H1 (cell line): Measurements from ENCODE around the gene COL5A2. TPM values are rescaled to one million over a fixed set of nuclear protein-coding genes. Genes with fewer than 3 reads are reported as not detected.

ENCODE experiments used
- CTCF ChIA-PET: fragments of 300-600 bp; sonication (Branson Sonifier 250); formaldehyde crosslinking; loops from one replicate; lab custom pipeline; 2021; ENCODE audit not compliant: partially characterized antibody; lab: Charles Lee
- POLR2A ChIA-PET: fragments of 300-600 bp; sonication (Branson Sonifier 250); formaldehyde crosslinking; loops from one replicate; lab custom pipeline; 2021; ENCODE audit warnings: inconsistent platforms; ENCODE audit not compliant: partially characterized antibody; lab: Charles Lee
- DNase-seq, 2 experiments: peaks; one replicate each; pipeline versions ENCODE4 v3.0.0 to v3.0.0-alpha.2; 2010 to 2022; ENCODE audit warnings: low spot score in 2 of 2, low read depth in 1 of 2, mixed read lengths in 1 of 2
- FAIRE-seq: peaks from 2 replicates; lab custom pipeline; 2011; peaks lifted over from hg19 to GRCh38; lab: Jason Lieb, UNC
- H2AFZ ChIP-seq: 2 replicates; pipeline ENCODE4 v1.8.1; 2012; ENCODE audit warnings: low read length, inconsistent platforms
- H2AK5ac ChIP-seq: 2 replicates; pipeline ENCODE4 v1.6.1; 2013; ENCODE audit warnings: low read depth, low read length
- H2BK120ac ChIP-seq: replicated peaks from 2 replicates; pipeline ENCODE3; 2013; ENCODE audit warnings: low read depth, low read length, inconsistent platforms
- H2BK12ac ChIP-seq: 2 replicates; pipeline ENCODE4 v1.6.1; 2013; ENCODE audit warnings: low read depth, low read length
- H2BK15ac ChIP-seq: 2 replicates; pipeline ENCODE4 v1.6.1; 2013; ENCODE audit warnings: low read length
- H2BK20ac ChIP-seq: 2 replicates; pipeline ENCODE4 v1.6.1; 2013; ENCODE audit warnings: low read length
- H2BK5ac ChIP-seq: 2 replicates; pipeline ENCODE4 v1.6.1; 2013; ENCODE audit warnings: low read depth, low read length
- H3K14ac ChIP-seq: 2 replicates; pipeline ENCODE4 v1.6.1; 2013; ENCODE audit warnings: inconsistent platforms; ENCODE audit not compliant: insufficient read length
- H3K18ac ChIP-seq: 2 replicates; pipeline ENCODE4 v1.6.1; 2013; ENCODE audit warnings: low read length; ENCODE audit errors: extremely low read depth
- H3K23ac ChIP-seq: 2 replicates; pipeline ENCODE4 v1.6.1; 2013; ENCODE audit warnings: inconsistent platforms; ENCODE audit not compliant: insufficient read length
- H3K23me2 ChIP-seq: 2 replicates; pipeline ENCODE4 v1.6.1; 2013; ENCODE audit warnings: low read depth, low read length
- H3K27ac ChIP-seq: 2 replicates; pipeline ENCODE4 v1.6.1; 2011; ENCODE audit warnings: low read depth, low read length, inconsistent platforms
- H3K27me3 ChIP-seq, 4 experiments: replicated peaks in 1 of 4; 1 replicate in 1 of 4; 2 replicates in 3 of 4; pipeline versions ENCODE4 v1.6.1 to v1.8.1; 2011 to 2013; ENCODE audit warnings: low read length in 3 of 4, mild to moderate bottlenecking in 3 of 4, inconsistent platforms in 2 of 4, mixed read lengths in 2 of 4, moderate library complexity in 1 of 4; ENCODE audit not compliant: control insufficient read depth in 3 of 4, insufficient read depth in 3 of 4; ENCODE audit errors: extremely low read depth in 1 of 4
- H3K36me3 ChIP-seq, 4 experiments: 2 replicates each; pipeline versions ENCODE4 v1.6.1 to v1.8.1; 2011 to 2013; ENCODE audit warnings: mild to moderate bottlenecking in 4 of 4, low read length in 3 of 4, moderate library complexity in 2 of 4, control low read depth in 1 of 4, inconsistent platforms in 1 of 4; ENCODE audit not compliant: insufficient read depth in 4 of 4, control insufficient read depth in 2 of 4
- H3K4ac ChIP-seq: replicated peaks from 2 replicates; pipeline ENCODE3; 2013; ENCODE audit warnings: low read length, low read depth, mixed read lengths, inconsistent platforms; ENCODE audit not compliant: insufficient read length
- H3K4me1 ChIP-seq, 4 experiments: replicated peaks in 1 of 4; 1 replicate in 1 of 4; 2 replicates in 3 of 4; pipeline versions ENCODE4 v1.6.1 to v1.8.1; 2011 to 2013; ENCODE audit warnings: low read length in 3 of 4, inconsistent platforms in 2 of 4, mixed read lengths in 1 of 4; ENCODE audit not compliant: insufficient read depth in 4 of 4, control insufficient read depth in 3 of 4
- H3K4me2 ChIP-seq, 2 experiments: 2 replicates each; pipeline versions ENCODE4 v1.6.1 to v1.8.1; 2011 to 2013; ENCODE audit warnings: low read depth in 2 of 2, low read length in 2 of 2, control low read depth in 1 of 2, inconsistent platforms in 1 of 2, mild to moderate bottlenecking in 1 of 2; ENCODE audit not compliant: insufficient read depth in 1 of 2
- H3K4me3 ChIP-seq, 4 experiments: fragments of 200-600, 300-600 bp in 1 of 4; sonication (generic), shearing (Covaris generic), sonication (Bioruptor Twin) in 1 of 4; 2 replicates each; pipeline versions ENCODE4 v1.5.1 to v1.8.1; 2011 to 2016; ENCODE audit warnings: low read length in 4 of 4, low read depth in 3 of 4, control low read depth in 2 of 4, inconsistent platforms in 2 of 4, mild to moderate bottlenecking in 2 of 4, mixed read lengths in 1 of 4, moderate library complexity in 1 of 4; ENCODE audit not compliant: insufficient read depth in 2 of 4; ENCODE audit errors: extremely low read depth in 1 of 4
- H3K56ac ChIP-seq: replicated peaks from 2 replicates; pipeline ENCODE3; 2013; ENCODE audit warnings: low read depth, mild to moderate bottlenecking, mixed read lengths, low read length, inconsistent platforms; ENCODE audit not compliant: insufficient read length
- H3K79me1 ChIP-seq: 2 replicates; pipeline ENCODE4 v1.6.1; 2013; ENCODE audit warnings: low read depth, low read length, control low read depth
- H3K79me2 ChIP-seq, 2 experiments: 2 replicates each; pipeline versions ENCODE4 v1.6.1 to v1.8.1; 2012 to 2013; ENCODE audit warnings: low read length in 2 of 2, mild to moderate bottlenecking in 2 of 2, inconsistent platforms in 1 of 2; ENCODE audit not compliant: insufficient read depth in 2 of 2, control insufficient read depth in 1 of 2
- H3K9ac ChIP-seq, 4 experiments: replicated peaks in 1 of 4; 1 replicate in 1 of 4; 2 replicates in 3 of 4; pipeline versions ENCODE4 v1.6.1 to v1.8.1; 2011 to 2013; ENCODE audit warnings: low read depth in 3 of 4, low read length in 3 of 4, control low read depth in 2 of 4, mild to moderate bottlenecking in 2 of 4, moderate library complexity in 2 of 4, inconsistent platforms in 1 of 4; ENCODE audit errors: extremely low read depth in 1 of 4
- H3K9me3 ChIP-seq, 2 experiments: 2 replicates each; pipeline versions ENCODE4 v1.6.1 to v1.8.1; 2012 to 2013; ENCODE audit warnings: mild to moderate bottlenecking in 2 of 2, moderate library complexity in 2 of 2, control low read depth in 1 of 2, inconsistent platforms in 1 of 2, low read depth in 1 of 2, low read length in 1 of 2, mixed read lengths in 1 of 2; ENCODE audit not compliant: insufficient read depth in 2 of 2
- H4K20me1 ChIP-seq, 2 experiments: replicated peaks in 1 of 2; 2 replicates each; pipeline versions ENCODE3 to v1.8.1; 2011 to 2013; ENCODE audit warnings: inconsistent platforms in 2 of 2, low read length in 2 of 2, mild to moderate bottlenecking in 1 of 2; ENCODE audit not compliant: insufficient read depth in 2 of 2, control insufficient read depth in 1 of 2
- H4K5ac ChIP-seq: 2 replicates; pipeline ENCODE4 v1.6.1; 2013; ENCODE audit warnings: low read length, low read depth, mixed read lengths, inconsistent platforms; ENCODE audit not compliant: insufficient read length
- H4K8ac ChIP-seq: 2 replicates; pipeline ENCODE4 v1.8.0; 2013; ENCODE audit warnings: mild to moderate bottlenecking, moderate library complexity, low read length, inconsistent platforms; ENCODE audit not compliant: insufficient read depth; ENCODE audit errors: extremely low read depth
- H4K91ac ChIP-seq: replicated peaks from 2 replicates; pipeline ENCODE3; 2013; ENCODE audit warnings: low read length, mixed read lengths, inconsistent platforms; ENCODE audit not compliant: insufficient read length
- WGBS, 2 experiments: shearing (Covaris generic) in 1 of 2; methylation state at CpG; one replicate each; pipeline versions ENCODE4 v1.1.6 to v1.1.7; 2013 to 2015; ENCODE audit warnings: low lambda C conversion rate in 2 of 2, mixed read lengths in 2 of 2, inconsistent platforms in 1 of 2, low coverage in 1 of 2, missing lambda C conversion rate in 1 of 2; ENCODE audit not compliant: insufficient replicate concordance in 2 of 2, insufficient coverage in 1 of 2, insufficient read length in 1 of 2; ENCODE audit errors: extremely low coverage in 1 of 2, missing lambda C conversion rate in 1 of 2; 5-methylcytosine and 5-hydroxymethylcytosine counted together
- polyA plus RNA-seq, 7 experiments: library from polyadenylated mRNA; depleted of rRNA in 3 of 7; stranded (reverse) in 5 of 7; unstranded in 2 of 7; fragments of >200 nt in 5 of 7; fragments of 200-250 nt in 2 of 7; gene quantifications; 1 replicate in 5 of 7; 2 replicates in 1 of 7; 4 replicates in 1 of 7; pipeline versions ENCODE4 v1.2.1 to v1.2.3, GENCODE V29; 2011 to 2013; ENCODE audit warnings: missing spikeins in 2 of 7, mixed read lengths in 2 of 7
- total RNA-seq: library from RNA; stranded (reverse); fragmentation: NEBNext Ultra II Directional; extraction: Animal tissue kit (Norgen Biotek cat#: 25700); gene quantifications from 2 replicates; pipeline ENCODE4 v1.2.1, GENCODE V29; 2021
- TF ChIP-seq, protein P1 (sequence below), 3 experiments: IDR thresholded peaks; 1 replicate in 2 of 3; 2 replicates in 1 of 3; pipeline versions ENCODE4 v1.5.1 to v1.6.1; 2011; ENCODE audit warnings: low read length in 3 of 3, mild to moderate bottlenecking in 3 of 3, inconsistent platforms in 2 of 3, low read depth in 1 of 3, moderate library complexity in 1 of 3; ENCODE audit not compliant: insufficient read depth in 1 of 3; ENCODE audit errors: control extremely low read depth in 1 of 3

The COL5A2 gene
- total and polyA plus RNA-seq, 2 of the 8 experiments (the other 6 are each of a cell fraction or from before 2014, with no cell fraction given), result 4.7 to 24.2 TPM

DNA sequence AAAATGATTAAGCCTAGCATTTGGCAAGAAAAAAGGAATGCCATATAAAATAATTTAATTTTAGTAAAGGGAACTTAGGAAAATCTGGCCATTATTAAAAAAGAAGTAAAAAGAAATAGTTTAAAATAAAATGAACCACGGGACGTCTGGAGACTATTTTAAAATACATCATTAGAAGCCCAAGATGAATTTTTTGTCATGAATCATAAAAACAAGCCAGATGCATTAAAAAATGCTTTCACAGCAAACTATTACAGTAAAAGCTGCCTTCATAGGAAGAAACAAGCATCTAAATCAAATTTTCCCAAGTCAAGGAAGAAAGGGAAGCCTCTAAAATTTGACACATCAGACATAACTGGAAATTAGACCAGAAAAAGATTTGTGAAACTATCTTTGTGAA lies 33.0 kb downstream of the COL5A2 start:
- H2BK15ac ChIP-seq, result no peak overlapping the region
- no peaks in the 10 kb centered on the region for H4K20me1 ChIP-seq
- H3K56ac ChIP-seq, result no peak overlapping the region
- no peak overlapping the region for H2BK12ac ChIP-seq
- no peak overlapping the region for H4K8ac ChIP-seq
- ChIA-PET CTCF (no interaction called here), POLR2A (no interaction called here)
- H2BK20ac ChIP-seq, result no peak overlapping the region
- no peak overlapping the region for H3K4ac ChIP-seq
- H3K23ac ChIP-seq, result no peak overlapping the region
- H3K27ac ChIP-seq, result no peak overlapping the region
- H3K79me2 ChIP-seq, result no peaks in the 10 kb centered on the region
- H3K14ac ChIP-seq, result no peak overlapping the region
- H2AK5ac ChIP-seq, result no peak overlapping the region
- no peaks in the 10 kb centered on the region for H3K36me3 ChIP-seq
- FAIRE-seq (no peak), DNase-seq (no peak)
- no peaks in the 10 kb centered on the region for H3K27me3 ChIP-seq
- H2BK120ac ChIP-seq, result no peak overlapping the region
- no peaks in the 10 kb centered on the region for H3K9me3 ChIP-seq
- no peak overlapping the region for H4K91ac ChIP-seq
- no peak overlapping the region for H3K9ac ChIP-seq
- no peak overlapping the region for H2AFZ ChIP-seq
- H3K4me3 ChIP-seq, result no peak overlapping the region
- H3K4me1 ChIP-seq, result peaks cover 0 to 2% (median 0%) of the 10 kb centered on the region in 4 experiments; a peak in 1 of 7 replicates
- no peaks in the 10 kb centered on the region for H3K79me1 ChIP-seq
- no peak overlapping the region for H4K5ac ChIP-seq
- TF ChIP-seq, protein P1, sequence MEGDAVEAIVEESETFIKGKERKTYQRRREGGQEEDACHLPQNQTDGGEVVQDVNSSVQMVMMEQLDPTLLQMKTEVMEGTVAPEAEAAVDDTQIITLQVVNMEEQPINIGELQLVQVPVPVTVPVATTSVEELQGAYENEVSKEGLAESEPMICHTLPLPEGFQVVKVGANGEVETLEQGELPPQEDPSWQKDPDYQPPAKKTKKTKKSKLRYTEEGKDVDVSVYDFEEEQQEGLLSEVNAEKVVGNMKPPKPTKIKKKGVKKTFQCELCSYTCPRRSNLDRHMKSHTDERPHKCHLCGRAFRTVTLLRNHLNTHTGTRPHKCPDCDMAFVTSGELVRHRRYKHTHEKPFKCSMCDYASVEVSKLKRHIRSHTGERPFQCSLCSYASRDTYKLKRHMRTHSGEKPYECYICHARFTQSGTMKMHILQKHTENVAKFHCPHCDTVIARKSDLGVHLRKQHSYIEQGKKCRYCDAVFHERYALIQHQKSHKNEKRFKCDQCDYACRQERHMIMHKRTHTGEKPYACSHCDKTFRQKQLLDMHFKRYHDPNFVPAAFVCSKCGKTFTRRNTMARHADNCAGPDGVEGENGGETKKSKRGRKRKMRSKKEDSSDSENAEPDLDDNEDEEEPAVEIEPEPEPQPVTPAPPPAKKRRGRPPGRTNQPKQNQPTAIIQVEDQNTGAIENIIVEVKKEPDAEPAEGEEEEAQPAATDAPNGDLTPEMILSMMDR (IDR thresholded peaks at IDR 0.05; ENCODE audit: control extremely low read depth in 1 of 3, insufficient read depth in 1 of 3, low read depth in 1 of 3, low read length in 3 of 3), result no peak
- TF ChIP-seq, all 59 proteins: peak for 0
- H3K4me2 ChIP-seq, result no peak overlapping the region
- no peak overlapping the region for H3K18ac ChIP-seq
- 47% methylated on average over 2 of the region's 2 CpGs; no CpG with 5 or more reads in 1 of the 2 experiments for WGBS, 2 experiments
- no peaks in the 10 kb centered on the region for H3K23me2 ChIP-seq
- no peak overlapping the region for H2BK5ac ChIP-seq
